ENCODE results near the gene MYO10. TPM values are rescaled to one million over a fixed set of nuclear protein-coding genes. Genes with fewer than 3 reads are reported as not detected.

Gene MYO10
- total RNA-seq, 1 donor from 2014 or later: 1.0 TPM

DNA sequence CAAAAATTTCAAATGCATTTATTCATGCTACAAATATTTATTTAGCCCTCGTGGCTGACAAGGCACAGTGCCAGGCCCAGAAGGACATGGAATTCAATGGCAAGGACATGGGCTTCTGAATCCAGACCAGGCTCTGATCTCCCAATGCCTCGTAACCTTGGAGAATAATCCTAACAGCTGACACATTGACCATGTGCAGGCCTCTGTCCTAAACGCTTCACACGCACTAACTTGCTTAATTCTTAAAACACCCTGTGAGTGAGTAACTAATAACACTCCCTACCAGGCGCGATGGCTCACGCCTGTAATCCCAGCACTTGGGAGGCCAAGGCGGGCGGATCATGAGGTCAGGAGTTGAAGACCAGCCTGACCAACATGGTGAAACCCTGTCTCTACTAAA is 33.2 kb downstream of the MYO10 start:
- H3K4me3 Mint-ChIP-seq (ENCODE audit: low read depth): no peak overlapping the region
- H3K36me3 Mint-ChIP-seq (ENCODE audit: low read depth): no peaks in the 10 kb centered on the region
- no peak overlapping the region for H3K27ac Mint-ChIP-seq
- no peaks in the 10 kb centered on the region for H3K9me3 Mint-ChIP-seq
- H3K4me1 Mint-ChIP-seq (ENCODE audit: low read depth): no peaks in the 10 kb centered on the region
- no peaks in the 10 kb centered on the region for H3K27me3 Mint-ChIP-seq (ENCODE audit: low read depth)
- intact Hi-C loops (cut with micrococcal nuclease): no loop called here
- no peak for DNase-seq (ENCODE audit: low spot score)

DNA sequence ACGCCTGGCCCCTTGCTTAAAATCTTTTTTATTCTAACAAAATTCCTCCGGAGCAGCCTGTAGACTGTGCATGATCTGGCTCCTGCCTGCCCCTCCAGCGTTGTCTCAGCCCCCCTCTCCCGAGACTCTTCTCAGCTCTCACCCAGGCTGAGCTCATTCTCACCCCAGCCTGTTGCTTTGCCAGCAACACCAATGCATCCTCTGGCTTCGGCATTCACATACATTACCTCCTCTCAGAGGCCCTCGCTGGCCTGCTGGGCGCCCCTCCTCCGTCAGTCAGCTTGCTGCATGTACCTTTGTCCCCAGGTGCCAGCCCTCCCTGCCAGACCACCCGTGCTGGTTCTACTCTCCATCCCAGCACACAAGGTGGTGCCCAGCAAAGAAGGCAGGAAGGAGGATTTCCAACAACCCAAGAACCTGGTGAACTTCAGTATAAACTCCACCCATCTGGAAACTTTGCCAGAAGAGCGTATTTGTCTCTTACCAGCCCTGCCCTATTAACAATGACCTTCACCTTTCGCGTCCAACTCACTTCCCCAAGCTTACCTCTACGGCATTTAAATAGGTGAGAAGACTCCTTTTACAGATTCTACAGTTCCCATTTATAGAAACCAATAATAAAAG is 35.0 kb downstream of the MYO10 start:
- no peaks in the 10 kb centered on the region for H3K36me3 Mint-ChIP-seq (ENCODE audit: low read depth)
- intact Hi-C loops (cut with micrococcal nuclease): no loop called here

GRCh38 chr5:16899171-16899570 is 36.9 kb downstream of the MYO10 start:
- no peaks in the 10 kb centered on the region for H3K27me3 Mint-ChIP-seq (ENCODE audit: low read depth)
- no peaks in the 10 kb centered on the region for H3K36me3 Mint-ChIP-seq (ENCODE audit: low read depth)
- intact Hi-C loops (cut with micrococcal nuclease): no loop called here
- DNase-seq (ENCODE audit: low spot score): no peak
- no peaks in the 10 kb centered on the region for H3K4me1 Mint-ChIP-seq (ENCODE audit: low read depth)
- no peak overlapping the region for H3K4me3 Mint-ChIP-seq (ENCODE audit: low read depth)
- no peak overlapping the region for H3K27ac Mint-ChIP-seq
- no peaks in the 10 kb centered on the region for H3K9me3 Mint-ChIP-seq

More for the DNA sequence above, 35.0 kb downstream of the MYO10 start:
- Mint-ChIP-seq H3K4me3 (ENCODE audit: low read depth) (no peak overlapping the region), H3K27me3 (ENCODE audit: low read depth) (no peaks in the 10 kb centered on the region), H3K4me1 (ENCODE audit: low read depth) (no peaks in the 10 kb centered on the region), H3K9me3 (no peaks in the 10 kb centered on the region), H3K27ac (no peak overlapping the region)
- no peak for DNase-seq (ENCODE audit: low spot score)

- H3K4me1 Mint-ChIP-seq (ENCODE audit: low read depth): no peaks in the 10 kb centered on the region
- H3K27ac Mint-ChIP-seq: no peak overlapping the region
- no peaks in the 10 kb centered on the region for H3K9me3 Mint-ChIP-seq
- no peak for DNase-seq (ENCODE audit: low spot score)
- H3K4me3 Mint-ChIP-seq (ENCODE audit: low read depth): no peak overlapping the region
- intact Hi-C loops (cut with micrococcal nuclease): no loop called here
- H3K27me3 Mint-ChIP-seq (ENCODE audit: low read depth): no peaks in the 10 kb centered on the region
- no peaks in the 10 kb centered on the region for H3K36me3 Mint-ChIP-seq (ENCODE audit: low read depth)
Measured at GRCh38 chr5:16897800-16898199, 38.3 kb downstream of the MYO10 start.

DNA sequence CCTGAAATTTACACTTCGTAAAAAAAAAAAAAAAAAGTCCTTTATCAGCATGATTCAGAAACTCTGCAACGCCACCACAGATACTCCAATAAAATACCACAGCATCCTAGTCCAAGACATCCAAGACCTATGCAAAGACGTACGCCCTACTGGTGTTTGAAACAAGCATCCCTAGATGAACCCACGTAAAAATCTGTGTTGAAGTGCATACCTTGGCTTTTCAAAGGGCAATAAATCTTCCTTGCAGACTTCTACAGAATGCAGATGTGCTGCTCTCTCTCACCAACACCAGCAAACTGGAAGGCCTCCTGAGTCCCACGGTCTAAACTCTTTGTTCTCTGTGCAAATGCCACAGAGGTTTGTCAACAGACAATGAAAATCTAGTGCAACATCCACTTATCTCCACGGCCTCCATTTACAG is 38.8 kb downstream of the MYO10 start:
- Mint-ChIP-seq H3K36me3 (ENCODE audit: low read depth) (no peaks in the 10 kb centered on the region), H3K9me3 (no peaks in the 10 kb centered on the region), H3K27ac (no peak overlapping the region), H3K27me3 (ENCODE audit: low read depth) (no peaks in the 10 kb centered on the region), H3K4me3 (ENCODE audit: low read depth) (no peak overlapping the region), H3K4me1 (ENCODE audit: low read depth) (no peaks in the 10 kb centered on the region)
- intact Hi-C loops (cut with micrococcal nuclease): no loop called here
- no peak for DNase-seq (ENCODE audit: low spot score)

- Mint-ChIP-seq H3K27ac (no peak overlapping the region), H3K4me3 (ENCODE audit: low read depth) (no peak overlapping the region), H3K27me3 (ENCODE audit: low read depth) (no peaks in the 10 kb centered on the region), H3K36me3 (ENCODE audit: low read depth) (no peaks in the 10 kb centered on the region), H3K4me1 (ENCODE audit: low read depth) (no peaks in the 10 kb centered on the region), H3K9me3 (no peaks in the 10 kb centered on the region)
- no peak for DNase-seq (ENCODE audit: low spot score)
- intact Hi-C loops (cut with micrococcal nuclease): no loop called here
Measured at GRCh38 chr5:16896767-16897166, 39.3 kb downstream of the MYO10 start.

DNA sequence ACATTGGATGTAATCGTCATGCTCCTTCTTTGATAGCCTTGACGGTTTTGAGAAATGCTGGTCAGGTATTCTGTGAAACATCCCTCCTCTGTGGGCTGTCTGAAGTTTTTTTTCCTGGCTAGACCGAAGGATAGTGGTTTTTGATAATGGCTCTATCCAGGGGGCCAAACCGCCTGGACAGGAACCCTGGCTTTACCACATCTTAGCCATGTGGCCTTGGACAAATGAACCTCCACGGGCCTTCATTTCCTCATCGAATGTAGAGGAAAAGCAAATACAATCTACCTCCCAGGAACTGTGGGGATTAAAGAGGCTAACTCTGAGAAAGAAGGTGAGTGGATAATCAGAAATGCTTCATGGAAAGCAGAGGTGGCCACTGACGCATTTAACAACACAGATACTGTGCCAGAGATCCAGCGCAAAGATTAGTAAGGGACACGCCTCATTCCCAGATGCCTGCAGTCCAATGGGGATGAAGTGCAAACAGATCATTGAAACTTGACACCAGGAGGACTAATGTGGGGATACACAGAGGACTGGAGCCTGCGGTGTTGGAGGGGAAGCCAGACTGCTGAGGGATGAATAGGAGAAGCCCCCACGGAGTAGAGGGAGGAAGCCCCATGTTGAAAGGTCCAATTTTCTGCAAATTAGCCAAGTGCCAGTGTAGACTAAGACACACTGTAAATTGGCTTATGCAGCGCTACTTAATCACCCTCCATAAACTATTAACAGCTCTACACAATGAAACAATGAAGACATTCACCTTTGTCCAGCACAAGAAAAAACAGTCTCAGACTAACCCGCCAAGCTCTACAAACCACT is 41.6 kb downstream of the MYO10 start:
- intact Hi-C loops (cut with micrococcal nuclease): no loop called here
- Mint-ChIP-seq H3K27ac (no peak overlapping the region), H3K4me3 (ENCODE audit: low read depth) (no peak overlapping the region), H3K4me1 (ENCODE audit: low read depth) (no peaks in the 10 kb centered on the region), H3K9me3 (no peaks in the 10 kb centered on the region), H3K36me3 (ENCODE audit: low read depth) (no peaks in the 10 kb centered on the region), H3K27me3 (ENCODE audit: low read depth) (no peaks in the 10 kb centered on the region)
- DNase-seq (ENCODE audit: low spot score): no peak

- Mint-ChIP-seq H3K9me3 (no peaks in the 10 kb centered on the region), H3K4me1 (ENCODE audit: low read depth) (no peaks in the 10 kb centered on the region), H3K36me3 (ENCODE audit: low read depth) (no peaks in the 10 kb centered on the region), H3K27me3 (ENCODE audit: low read depth) (no peaks in the 10 kb centered on the region), H3K27ac (no peak overlapping the region), H3K4me3 (ENCODE audit: low read depth) (no peak overlapping the region)
- DNase-seq (ENCODE audit: low spot score): no peak
- intact Hi-C loops (cut with micrococcal nuclease): no loop called here
Measured at GRCh38 chr5:16891033-16891432, 45.1 kb downstream of the MYO10 start.

GRCh38 chr5:16889972-16890519 is 46.0 kb downstream of the MYO10 start:
- no peak overlapping the region for H3K4me3 Mint-ChIP-seq (ENCODE audit: low read depth)
- no peak for DNase-seq (ENCODE audit: low spot score)
- intact Hi-C loops (cut with micrococcal nuclease): no loop called here
- H3K9me3 Mint-ChIP-seq: no peaks in the 10 kb centered on the region
- no peaks in the 10 kb centered on the region for H3K27me3 Mint-ChIP-seq (ENCODE audit: low read depth)
- no peak overlapping the region for H3K27ac Mint-ChIP-seq
- H3K4me1 Mint-ChIP-seq (ENCODE audit: low read depth): no peaks in the 10 kb centered on the region
- H3K36me3 Mint-ChIP-seq (ENCODE audit: low read depth): no peaks in the 10 kb centered on the region

GRCh38 chr5:16889203-16889971 is 46.7 kb downstream of the MYO10 start:
- no peaks in the 10 kb centered on the region for H3K27me3 Mint-ChIP-seq (ENCODE audit: low read depth)
- DNase-seq (ENCODE audit: low spot score): no peak
- no peaks in the 10 kb centered on the region for H3K36me3 Mint-ChIP-seq (ENCODE audit: low read depth)
- H3K4me1 Mint-ChIP-seq (ENCODE audit: low read depth): no peaks in the 10 kb centered on the region
- intact Hi-C loops (cut with micrococcal nuclease): no loop called here
- H3K27ac Mint-ChIP-seq: no peak overlapping the region
- H3K4me3 Mint-ChIP-seq (ENCODE audit: low read depth): no peak overlapping the region
- H3K9me3 Mint-ChIP-seq: no peaks in the 10 kb centered on the region

DNA sequence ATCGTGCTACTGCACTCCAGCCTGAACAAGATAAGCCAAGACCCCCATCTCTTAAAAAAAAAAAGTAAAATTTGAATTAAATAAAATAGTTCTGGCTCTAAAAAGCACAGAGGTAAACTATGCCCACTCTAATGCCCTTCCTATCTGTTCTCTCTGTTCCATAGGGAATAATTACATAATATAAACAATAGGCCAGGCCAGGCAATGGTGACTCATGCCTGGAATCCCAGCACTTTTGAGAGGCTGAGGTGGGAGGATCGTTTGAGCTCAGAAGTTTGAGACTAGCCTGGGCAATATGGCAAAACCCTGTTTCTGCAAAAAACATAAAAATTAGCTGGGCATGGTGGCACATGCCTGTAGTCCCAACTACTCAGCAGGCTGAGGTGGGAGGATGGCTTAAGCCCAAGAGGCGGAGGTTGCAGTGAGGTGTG is 47.4 kb downstream of the MYO10 start:
- H3K4me3 Mint-ChIP-seq (ENCODE audit: low read depth): no peak overlapping the region
- H3K27ac Mint-ChIP-seq: no peak overlapping the region
- no peak for DNase-seq (ENCODE audit: low spot score)
- H3K9me3 Mint-ChIP-seq: no peaks in the 10 kb centered on the region
- intact Hi-C loops (cut with micrococcal nuclease): no loop called here
- H3K27me3 Mint-ChIP-seq (ENCODE audit: low read depth): no peaks in the 10 kb centered on the region
- H3K4me1 Mint-ChIP-seq (ENCODE audit: low read depth): no peaks in the 10 kb centered on the region
- H3K36me3 Mint-ChIP-seq (ENCODE audit: low read depth): no peaks in the 10 kb centered on the region

GRCh38 chr5:16886793-16887345 is 49.2 kb downstream of the MYO10 start:
- H3K4me1 Mint-ChIP-seq (ENCODE audit: low read depth): no peaks in the 10 kb centered on the region
- H3K4me3 Mint-ChIP-seq (ENCODE audit: low read depth): no peak overlapping the region
- no peak overlapping the region for H3K27ac Mint-ChIP-seq
- no peaks in the 10 kb centered on the region for H3K36me3 Mint-ChIP-seq (ENCODE audit: low read depth)
- intact Hi-C loops (cut with micrococcal nuclease): no loop called here
- DNase-seq (ENCODE audit: low spot score): no peak
- H3K27me3 Mint-ChIP-seq (ENCODE audit: low read depth): no peaks in the 10 kb centered on the region
- H3K9me3 Mint-ChIP-seq: no peaks in the 10 kb centered on the region

Data from activated T-helper 2 cell treated with anti-CD3 and anti-CD28 coated beads, Interferon-gamma antibody, Interleukin-2, Interleukin-4, amounts not matched to agents 10 μg/mL and 5 μg/mL and 100 μg/mL, durations not matched to agents 14 hours and 24 hours and 36 hours (primary cell).